ENCODE data around the gene TC2N. TPM values are rescaled to one million over a fixed set of nuclear protein-coding genes. Genes with fewer than 3 reads are reported as not detected.
"Not testable (repeated sequence)": the region's sequence is repeated elsewhere in the genome, so short reads cannot be mapped to it uniquely, and the experiment has no call there.

TC2N gene
- total and polyA plus RNA-seq, 2 donors, result 23.9 to 42.5 TPM

GRCh38 chr14:91751719-91752118 is 115.6 kb downstream of the TC2N start:
- WGBS, result 97% methylated on average over 2 of the region's 2 CpGs
- no peak overlapping the region for H3K4me3 ChIP-seq (ENCODE audit: low read length in 2 of 2)
- no peaks in the 10 kb centered on the region for H3K36me3 ChIP-seq (ENCODE audit: control insufficient read depth in 2 of 2, insufficient read depth in 2 of 2, low read length in 1 of 2)
- no peaks in the 10 kb centered on the region for H3K4me1 ChIP-seq (ENCODE audit: control insufficient read depth in 2 of 2, insufficient read depth in 2 of 2, low read length in 2 of 2)
- no peak overlapping the region for H3K27ac ChIP-seq (ENCODE audit: low read depth in 1 of 2, low read length in 1 of 2)
- H3K9me3 ChIP-seq (ENCODE audit: control insufficient read depth in 2 of 2, insufficient read depth in 1 of 2, low read length in 1 of 2), result no peaks in the 10 kb centered on the region
- no peaks in the 10 kb centered on the region for H3K27me3 ChIP-seq (ENCODE audit: control insufficient read depth in 2 of 2, insufficient read depth in 1 of 2, low read length in 1 of 2)
- no peak for DNase-seq (ENCODE audit: low read depth in 6 of 9, low spot score in 9 of 9)

GRCh38 chr14:91750634-91751198 is 116.6 kb downstream of the TC2N start:
- Histone ChIP-seq H3K27me3 (ENCODE audit: control insufficient read depth in 2 of 2, insufficient read depth in 1 of 2, low read length in 1 of 2) (no peaks in the 10 kb centered on the region), H3K27ac (ENCODE audit: low read depth in 1 of 2, low read length in 1 of 2) (no peak overlapping the region), H3K4me3 (ENCODE audit: low read length in 2 of 2) (no peak overlapping the region), H3K36me3 (ENCODE audit: control insufficient read depth in 2 of 2, insufficient read depth in 2 of 2, low read length in 1 of 2) (no peaks in the 10 kb centered on the region), H3K9me3 (ENCODE audit: control insufficient read depth in 2 of 2, insufficient read depth in 1 of 2, low read length in 1 of 2) (no peaks in the 10 kb centered on the region), H3K4me1 (ENCODE audit: control insufficient read depth in 2 of 2, insufficient read depth in 2 of 2, low read length in 2 of 2) (no peaks in the 10 kb centered on the region)
- DNase-seq (ENCODE audit: low read depth in 6 of 9, low spot score in 9 of 9), result no peak
- 97% methylated on average over 3 of the region's 3 CpGs for WGBS

- no peak overlapping the region for H3K27ac ChIP-seq (ENCODE audit: low read depth in 1 of 2, low read length in 1 of 2)
- no peak overlapping the region for H3K4me3 ChIP-seq (ENCODE audit: low read length in 2 of 2)
- WGBS, result 96% methylated on average over 2 of the region's 2 CpGs
Measured at GRCh38 chr14:91749868-91750267, 117.5 kb downstream of the TC2N start.

GRCh38 chr14:91748049-91748448 is 119.3 kb downstream of the TC2N start:
- Histone ChIP-seq H3K4me3 (ENCODE audit: low read length in 2 of 2) (no peak overlapping the region), H3K27me3 (ENCODE audit: control insufficient read depth in 2 of 2, insufficient read depth in 1 of 2, low read length in 1 of 2) (no peaks in the 10 kb centered on the region), H3K4me1 (ENCODE audit: control insufficient read depth in 2 of 2, insufficient read depth in 2 of 2, low read length in 2 of 2) (no peaks in the 10 kb centered on the region), H3K9me3 (ENCODE audit: control insufficient read depth in 2 of 2, insufficient read depth in 1 of 2, low read length in 1 of 2) (no peaks in the 10 kb centered on the region), H3K36me3 (ENCODE audit: control insufficient read depth in 2 of 2, insufficient read depth in 2 of 2, low read length in 1 of 2) (no peaks in the 10 kb centered on the region), H3K27ac (ENCODE audit: low read depth in 1 of 2, low read length in 1 of 2) (no peak overlapping the region)
- WGBS, result 99% methylated on average over 2 of the region's 2 CpGs
- DNase-seq (ENCODE audit: low read depth in 6 of 9, low spot score in 9 of 9), result no peak

More at GRCh38 chr14:91749868-91750267, 117.5 kb downstream of the TC2N start:
- DNase-seq (ENCODE audit: low read depth in 6 of 9, low spot score in 9 of 9), result no peak
- Histone ChIP-seq H3K4me1 (ENCODE audit: control insufficient read depth in 2 of 2, insufficient read depth in 2 of 2, low read length in 2 of 2) (no peaks in the 10 kb centered on the region), H3K36me3 (ENCODE audit: control insufficient read depth in 2 of 2, insufficient read depth in 2 of 2, low read length in 1 of 2) (no peaks in the 10 kb centered on the region), H3K9me3 (ENCODE audit: control insufficient read depth in 2 of 2, insufficient read depth in 1 of 2, low read length in 1 of 2) (no peaks in the 10 kb centered on the region), H3K27me3 (ENCODE audit: control insufficient read depth in 2 of 2, insufficient read depth in 1 of 2, low read length in 1 of 2) (no peaks in the 10 kb centered on the region)

GRCh38 chr14:91745344-91745743 is 122.0 kb downstream of the TC2N start:
- Histone ChIP-seq H3K9me3 (ENCODE audit: control insufficient read depth in 2 of 2, insufficient read depth in 1 of 2, low read length in 1 of 2) (no peaks in the 10 kb centered on the region), H3K27me3 (ENCODE audit: control insufficient read depth in 2 of 2, insufficient read depth in 1 of 2, low read length in 1 of 2) (no peaks in the 10 kb centered on the region), H3K4me1 (ENCODE audit: control insufficient read depth in 2 of 2, insufficient read depth in 2 of 2, low read length in 2 of 2) (no peaks in the 10 kb centered on the region), H3K36me3 (ENCODE audit: control insufficient read depth in 2 of 2, insufficient read depth in 2 of 2, low read length in 1 of 2) (no peaks in the 10 kb centered on the region), H3K27ac (ENCODE audit: low read depth in 1 of 2, low read length in 1 of 2) (no peak overlapping the region), H3K4me3 (ENCODE audit: low read length in 2 of 2) (no peak overlapping the region)
- DNase-seq (ENCODE audit: low read depth in 6 of 9, low spot score in 9 of 9), result no peak
- WGBS, result 96% methylated on average over 1 of the region's 1 CpG

- Histone ChIP-seq H3K27me3 (ENCODE audit: control insufficient read depth in 2 of 2, insufficient read depth in 1 of 2, low read length in 1 of 2) (no peaks in the 10 kb centered on the region), H3K4me1 (ENCODE audit: control insufficient read depth in 2 of 2, insufficient read depth in 2 of 2, low read length in 2 of 2) (no peaks in the 10 kb centered on the region), H3K4me3 (ENCODE audit: low read length in 2 of 2) (no peak overlapping the region), H3K27ac (ENCODE audit: low read depth in 1 of 2, low read length in 1 of 2) (no peak overlapping the region), H3K36me3 (ENCODE audit: control insufficient read depth in 2 of 2, insufficient read depth in 2 of 2, low read length in 1 of 2) (no peaks in the 10 kb centered on the region), H3K9me3 (ENCODE audit: control insufficient read depth in 2 of 2, insufficient read depth in 1 of 2, low read length in 1 of 2) (no peaks in the 10 kb centered on the region)
- no peak for DNase-seq (ENCODE audit: low read depth in 6 of 9, low spot score in 9 of 9)
- WGBS, result 96% methylated on average over 2 of the region's 2 CpGs
Measured at GRCh38 chr14:91744068-91744480, 123.3 kb downstream of the TC2N start.

- DNase-seq (ENCODE audit: low read depth in 6 of 9, low spot score in 9 of 9), result no peak
- no peaks in the 10 kb centered on the region for H3K36me3 ChIP-seq (ENCODE audit: control insufficient read depth in 2 of 2, insufficient read depth in 2 of 2, low read length in 1 of 2)
- H3K27ac ChIP-seq (ENCODE audit: low read depth in 1 of 2, low read length in 1 of 2), result no peak overlapping the region
- no peaks in the 10 kb centered on the region for H3K4me1 ChIP-seq (ENCODE audit: control insufficient read depth in 2 of 2, insufficient read depth in 2 of 2, low read length in 2 of 2)
- 97% methylated on average over 2 of the region's 2 CpGs for WGBS
- H3K4me3 ChIP-seq (ENCODE audit: low read length in 2 of 2), result no peak overlapping the region
- H3K27me3 ChIP-seq (ENCODE audit: control insufficient read depth in 2 of 2, insufficient read depth in 1 of 2, low read length in 1 of 2), result no peaks in the 10 kb centered on the region
- no peaks in the 10 kb centered on the region for H3K9me3 ChIP-seq (ENCODE audit: control insufficient read depth in 2 of 2, insufficient read depth in 1 of 2, low read length in 1 of 2)
Measured at GRCh38 chr14:91743305-91743653, 124.1 kb downstream of the TC2N start.

- WGBS, result 95% methylated on average over 1 of the region's 1 CpG
- no peaks in the 10 kb centered on the region for H3K27me3 ChIP-seq (ENCODE audit: control insufficient read depth in 2 of 2, insufficient read depth in 1 of 2, low read length in 1 of 2)
- no peak overlapping the region for H3K27ac ChIP-seq (ENCODE audit: low read depth in 1 of 2, low read length in 1 of 2)
- DNase-seq (ENCODE audit: low read depth in 6 of 9, low spot score in 9 of 9), result no peak
- no peaks in the 10 kb centered on the region for H3K4me1 ChIP-seq (ENCODE audit: control insufficient read depth in 2 of 2, insufficient read depth in 2 of 2, low read length in 2 of 2)
- H3K36me3 ChIP-seq (ENCODE audit: control insufficient read depth in 2 of 2, insufficient read depth in 2 of 2, low read length in 1 of 2), result no peaks in the 10 kb centered on the region
- no peak overlapping the region for H3K4me3 ChIP-seq (ENCODE audit: low read length in 2 of 2)
- no peaks in the 10 kb centered on the region for H3K9me3 ChIP-seq (ENCODE audit: control insufficient read depth in 2 of 2, insufficient read depth in 1 of 2, low read length in 1 of 2)
Measured at GRCh38 chr14:91742621-91743304, 124.6 kb downstream of the TC2N start.

- H3K27ac ChIP-seq (ENCODE audit: low read depth in 1 of 2, low read length in 1 of 2); H3K4me3 ChIP-seq (ENCODE audit: low read length in 2 of 2); H3K36me3 ChIP-seq (ENCODE audit: control insufficient read depth in 2 of 2, insufficient read depth in 2 of 2, low read length in 1 of 2); DNase-seq (ENCODE audit: low read depth in 6 of 9, low spot score in 9 of 9); H3K4me1 ChIP-seq (ENCODE audit: control insufficient read depth in 2 of 2, insufficient read depth in 2 of 2, low read length in 2 of 2); H3K27me3 ChIP-seq (ENCODE audit: control insufficient read depth in 2 of 2, insufficient read depth in 1 of 2, low read length in 1 of 2); H3K9me3 ChIP-seq (ENCODE audit: control insufficient read depth in 2 of 2, insufficient read depth in 1 of 2, low read length in 1 of 2): not testable (repeated sequence)
- 97% methylated on average over 2 of the region's 2 CpGs for WGBS
Measured at GRCh38 chr14:91739867-91740266, 127.5 kb downstream of the TC2N start.
